Caki2 (cell line): ENCODE data around the gene CFAP77. TPM values are rescaled to one million over a fixed set of nuclear protein-coding genes. Genes with fewer than 3 reads are reported as not detected.

Source experiments
- DNase-seq: peaks from one replicate; pipeline ENCODE4 v3.0.0-alpha.2; 2015; ENCODE audit warnings: low read depth
- in situ Hi-C: cut with HindIII; loops from 2 replicates; pipeline ENCODE4 v1.10.0; 2016; ENCODE audit warnings: low sequenced_read_pairs, low pct_unique_long_range_greater_than_20kb, mixed read lengths
- total RNA-seq: library from RNA; depleted of rRNA; stranded (reverse); fragments of >200 nt; shearing (Covaris generic); gene quantifications from 2 replicates; pipeline ENCODE4 v1.2.3, GENCODE V29; 2014; ENCODE audit warnings: low replicate concordance; rRNA removed

CFAP77 gene
- total RNA-seq, 1 experiment from 2014 or later: not detected

DNA sequence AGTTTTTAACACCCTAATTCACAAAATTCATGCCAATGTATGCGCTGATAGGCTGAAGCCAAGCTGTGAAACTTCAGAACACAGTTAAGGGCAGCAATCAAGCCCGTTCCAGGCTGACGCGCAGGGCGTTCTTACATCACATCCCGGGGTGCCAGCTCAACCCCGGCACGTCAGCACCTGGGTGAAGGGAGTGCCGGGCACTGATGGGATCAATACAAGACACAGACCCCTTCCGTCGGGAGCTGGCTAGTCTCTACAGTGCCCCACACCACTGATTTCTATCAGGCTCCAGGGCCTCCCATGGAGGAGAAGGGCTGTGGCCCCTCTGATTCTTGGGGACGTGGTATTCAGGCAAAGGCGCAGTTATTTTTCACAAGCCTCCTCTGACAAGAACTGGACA lies 184.4 kb downstream of the CFAP77 start:
- DNase-seq: no peak
- in situ Hi-C loops: no loop called here

DNA sequence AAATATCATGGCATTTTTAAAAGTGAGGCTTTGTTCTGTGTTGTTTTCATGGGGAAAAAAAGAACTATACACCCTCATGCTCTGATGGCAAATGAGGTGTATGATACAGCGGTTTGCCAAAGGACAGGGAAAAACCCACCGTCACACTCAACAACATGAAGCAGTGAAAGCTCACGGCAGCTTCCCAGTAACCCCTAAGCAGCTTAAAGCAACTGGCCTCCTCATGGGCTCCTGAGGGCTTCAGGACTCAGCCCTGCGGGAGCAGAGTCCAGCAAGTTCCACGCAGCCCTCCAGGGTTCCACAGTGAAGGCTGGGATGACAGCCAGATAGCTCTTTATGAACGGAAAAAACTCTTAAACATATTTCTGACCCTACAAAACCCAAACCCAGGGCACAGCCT lies 185.3 kb downstream of the CFAP77 start:
- in situ Hi-C loops: no loop called here
- DNase-seq: no peak

DNA sequence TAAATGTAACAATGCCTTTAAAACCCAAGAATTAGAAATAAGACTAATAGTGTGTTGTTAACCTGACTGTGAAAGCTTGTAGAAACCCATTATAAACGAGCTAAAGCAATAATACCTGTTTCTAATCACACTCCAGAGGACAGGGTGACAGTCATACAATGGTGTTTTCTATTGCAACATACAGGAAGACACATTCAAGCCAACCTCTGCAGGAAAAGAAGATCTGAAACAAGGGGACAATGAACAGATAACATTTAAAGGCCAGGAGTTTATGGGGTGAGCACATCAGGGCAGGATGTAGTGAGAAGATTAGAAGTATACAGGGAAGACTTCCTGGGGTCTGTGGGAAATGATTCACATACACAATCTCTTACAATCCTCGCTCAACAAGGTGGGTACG lies 186.2 kb downstream of the CFAP77 start:
- DNase-seq: no peak
- in situ Hi-C loops: no loop called here

DNA sequence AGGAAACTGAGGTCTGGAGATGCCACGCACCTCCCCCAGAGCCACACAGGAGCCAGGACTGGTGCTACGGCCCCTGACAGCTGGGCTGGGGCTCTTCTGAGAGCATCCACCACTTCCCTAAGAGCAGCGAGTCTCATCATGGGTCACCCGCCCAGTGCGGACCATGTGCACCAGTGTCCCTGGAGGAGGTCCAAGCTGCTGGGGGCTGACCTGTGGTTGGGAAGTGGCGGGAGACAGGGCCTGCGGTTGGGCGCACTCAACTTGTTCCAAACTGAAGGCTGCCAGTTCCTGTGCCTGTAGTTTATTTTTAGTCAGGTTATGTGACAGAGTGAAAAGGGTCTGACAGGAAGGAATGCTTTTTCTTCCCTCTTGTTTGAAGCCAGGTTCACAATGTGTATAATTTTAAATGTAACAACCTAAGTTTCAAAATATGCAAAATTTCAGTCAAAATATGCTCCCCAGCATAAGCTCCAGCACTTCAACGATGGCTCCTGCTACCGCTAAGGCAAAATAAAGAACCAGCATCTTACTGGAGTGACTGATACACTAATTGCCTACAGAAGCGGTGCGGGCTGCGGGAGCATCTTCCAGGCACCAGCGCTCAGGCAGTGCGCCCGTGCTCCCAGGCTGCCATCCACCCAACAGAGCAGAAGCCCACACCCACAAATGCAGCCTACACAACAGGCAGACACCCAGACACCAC lies 187.2 kb downstream of the CFAP77 start:
- in situ Hi-C loops: no loop called here
- DNase-seq: no peak

DNA sequence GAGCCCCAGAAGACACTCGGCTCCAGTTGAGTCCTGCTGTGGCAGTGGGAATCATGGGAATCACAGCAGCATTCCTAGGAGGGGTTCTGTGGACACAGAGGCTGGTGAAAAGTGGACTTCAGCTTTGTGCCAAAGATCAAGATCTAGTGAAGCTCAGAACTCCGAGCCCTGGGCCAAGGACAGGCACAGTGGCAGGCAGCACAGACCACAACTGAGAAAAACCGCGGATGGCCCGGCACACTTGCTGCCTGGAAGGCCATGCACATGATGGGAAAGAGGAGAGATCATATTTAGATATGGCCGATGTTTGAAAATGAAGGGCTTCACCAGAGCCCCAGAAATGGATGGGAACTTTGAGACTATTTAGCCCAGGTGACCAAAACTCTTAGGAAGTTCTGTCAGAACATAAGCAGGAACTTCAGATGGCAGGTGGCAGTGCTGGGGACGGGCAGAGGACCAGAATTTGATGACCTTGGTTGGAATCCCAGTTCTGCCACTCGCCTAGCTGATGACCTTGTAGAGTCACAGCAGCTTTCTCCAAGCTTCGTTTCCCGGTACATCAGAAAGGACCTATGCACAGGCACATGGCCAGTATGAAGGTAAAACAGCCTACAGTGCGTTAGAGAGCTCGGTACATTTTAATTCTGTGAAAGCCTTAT lies 190.4 kb downstream of the CFAP77 start:
- DNase-seq: no peak
- in situ Hi-C loops: no loop called here

DNA sequence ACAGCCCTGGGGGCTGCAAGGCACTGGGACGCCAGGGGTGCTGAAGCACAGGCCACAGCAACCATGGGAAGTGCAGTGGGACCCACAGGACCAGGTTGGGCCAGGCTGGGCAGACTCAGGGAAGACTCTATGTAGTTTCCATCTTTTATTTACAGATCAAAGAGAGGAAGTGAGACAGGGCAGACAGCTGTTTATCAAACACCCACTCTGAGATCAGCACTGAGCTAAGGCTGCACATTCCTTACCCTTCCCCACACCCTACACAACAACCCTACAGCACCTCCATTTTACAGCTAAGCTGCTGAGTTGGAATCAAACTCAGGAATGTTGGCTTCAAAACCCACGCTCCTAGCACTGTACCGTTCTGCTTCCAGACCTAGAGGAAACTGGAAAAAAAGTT lies 192.2 kb downstream of the CFAP77 start:
- in situ Hi-C loops: no loop called here
- no peak for DNase-seq

DNA sequence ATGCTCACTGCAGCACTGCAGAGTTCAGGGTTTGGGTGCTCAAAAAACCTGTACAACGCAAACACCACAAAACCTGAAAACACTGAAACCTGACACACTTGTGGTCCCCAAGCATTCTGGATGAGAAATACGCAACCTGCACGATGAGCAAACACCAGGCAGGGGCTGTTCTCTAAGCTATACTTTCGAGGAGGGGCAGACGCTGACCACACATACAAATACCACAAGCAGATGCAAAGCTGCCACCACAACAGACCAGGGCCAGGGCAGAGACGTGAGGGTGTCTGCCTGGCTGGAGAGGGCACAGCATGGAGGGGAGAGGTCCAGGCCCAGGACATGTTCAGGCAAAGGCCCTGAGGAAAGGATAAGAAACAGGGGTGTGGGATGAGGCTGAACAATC lies 195.4 kb downstream of the CFAP77 start:
- in situ Hi-C loops: no loop called here
- no peak for DNase-seq

DNA sequence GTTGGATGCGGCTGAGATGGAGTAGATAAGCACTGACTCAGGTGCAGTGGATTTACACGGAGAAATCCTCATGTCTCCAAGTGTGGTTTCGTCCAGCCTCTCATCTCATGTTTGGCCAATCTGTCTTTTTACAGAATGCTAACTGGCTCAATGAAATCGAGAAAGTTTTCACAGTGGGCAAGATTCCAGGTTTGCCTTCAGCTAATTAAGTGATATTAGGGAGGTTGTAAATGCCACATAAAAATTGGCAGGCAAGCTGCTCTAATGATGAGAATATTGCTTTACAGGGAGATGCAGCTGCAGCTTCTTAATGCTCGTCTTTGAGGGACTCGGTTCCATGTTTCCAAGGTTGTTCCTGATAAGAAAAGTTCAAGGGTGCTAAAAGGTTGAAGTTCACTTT lies 196.1 kb downstream of the CFAP77 start:
- in situ Hi-C loops: no loop called here
- DNase-seq: no peak

DNA sequence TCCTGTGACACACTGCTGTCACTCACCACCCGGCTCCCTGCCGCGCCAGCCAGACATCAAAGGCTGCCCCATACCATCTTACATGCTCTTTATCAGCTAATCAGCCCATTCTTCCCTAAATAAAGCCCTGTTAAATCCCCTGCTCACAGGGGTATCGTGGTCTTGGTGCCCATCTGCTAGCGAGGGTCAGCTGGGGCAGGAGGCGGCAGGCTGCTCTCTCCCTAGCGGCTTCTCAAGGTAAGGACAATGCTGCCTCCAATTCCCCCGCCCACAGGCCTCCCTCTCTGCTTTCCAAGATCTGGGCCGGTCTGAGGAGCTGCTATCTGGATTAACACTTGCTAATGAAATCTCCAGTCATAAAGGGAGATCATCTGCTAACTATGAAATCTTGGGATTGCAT lies 199.2 kb downstream of the CFAP77 start:
- no peak for DNase-seq
- in situ Hi-C loops: no loop called here

DNA sequence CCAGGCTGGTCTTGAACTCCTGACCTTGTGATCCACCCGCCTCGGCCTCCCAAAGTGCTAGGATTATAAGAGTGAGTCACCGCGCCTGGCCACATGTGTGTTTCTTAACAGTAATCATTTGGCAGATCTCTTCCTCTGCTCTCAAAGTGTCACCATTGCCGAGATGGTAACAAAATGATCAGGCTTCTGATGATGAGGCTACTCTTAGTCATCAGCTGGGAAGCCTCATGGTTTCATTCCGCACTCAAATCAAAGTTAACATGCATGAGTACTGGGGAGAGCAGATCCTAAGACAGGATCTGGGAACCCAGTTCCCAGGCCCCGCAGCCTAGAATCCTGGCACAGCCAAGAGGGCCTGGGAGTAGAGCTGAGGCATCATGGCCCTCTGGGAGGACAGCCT lies 199.8 kb downstream of the CFAP77 start:
- in situ Hi-C loops: no loop called here
- DNase-seq: no peak

DNA sequence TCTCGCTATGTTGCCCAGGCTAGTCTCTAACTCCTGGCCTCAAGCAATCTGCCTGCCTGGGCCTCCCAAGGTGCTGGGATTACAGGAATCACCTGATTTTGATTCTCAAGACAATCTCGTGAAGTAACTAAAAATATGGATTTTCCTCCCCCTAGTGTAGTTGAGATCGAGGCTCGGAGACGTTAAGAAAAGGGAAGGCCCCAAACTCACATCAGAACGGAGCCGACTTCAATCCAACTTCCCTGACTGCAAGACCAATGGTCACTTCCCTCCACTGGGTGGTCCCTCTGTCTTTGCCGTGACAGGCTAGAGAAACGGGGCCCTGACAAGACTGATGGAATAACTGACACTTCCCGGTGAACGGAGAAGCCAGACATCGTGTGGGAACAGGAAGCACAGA lies 200.7 kb downstream of the CFAP77 start:
- in situ Hi-C loops: no loop called here
- DNase-seq: no peak

DNA sequence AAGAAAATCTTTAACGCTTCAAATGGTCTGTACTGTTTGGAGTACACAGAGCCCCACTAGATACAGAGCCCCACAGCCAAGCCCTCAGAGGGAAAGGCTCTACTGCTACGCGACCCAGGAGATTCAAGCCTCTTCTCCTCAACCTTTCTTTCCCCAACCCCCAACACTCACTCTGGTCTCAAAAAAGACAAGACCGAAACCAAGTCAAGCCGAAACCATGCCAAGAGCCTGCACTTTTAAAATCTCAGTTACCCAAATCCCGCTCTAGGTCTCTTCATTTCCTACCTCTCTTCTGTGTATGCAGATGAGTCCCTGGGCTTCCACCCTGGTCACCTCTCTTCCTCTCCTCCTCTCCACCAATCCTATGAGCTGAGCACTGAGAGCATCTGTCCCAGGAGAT lies 204.3 kb downstream of the CFAP77 start:
- DNase-seq: no peak
- in situ Hi-C loops: no loop called here

DNA sequence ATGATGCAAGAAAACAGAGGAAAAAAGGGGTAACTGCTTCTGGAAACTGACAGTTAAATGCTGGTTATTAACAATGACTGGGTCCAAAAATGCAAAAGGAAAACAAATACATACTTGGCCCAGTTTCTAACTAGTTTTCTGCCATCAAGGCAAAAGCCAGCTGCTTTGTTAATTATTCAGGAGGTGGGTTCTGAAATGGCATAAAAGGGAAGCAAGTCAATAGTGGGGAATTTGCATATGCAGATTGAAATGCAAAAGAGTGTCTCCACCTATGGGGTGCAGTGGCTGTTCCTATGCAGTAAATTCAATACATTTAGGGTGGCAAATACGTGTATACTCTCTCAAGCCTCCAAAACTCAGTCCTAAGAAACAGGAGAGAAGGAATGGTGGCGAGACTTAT lies 205.8 kb downstream of the CFAP77 start:
- in situ Hi-C loops: no loop called here
- DNase-seq: no peak

DNA sequence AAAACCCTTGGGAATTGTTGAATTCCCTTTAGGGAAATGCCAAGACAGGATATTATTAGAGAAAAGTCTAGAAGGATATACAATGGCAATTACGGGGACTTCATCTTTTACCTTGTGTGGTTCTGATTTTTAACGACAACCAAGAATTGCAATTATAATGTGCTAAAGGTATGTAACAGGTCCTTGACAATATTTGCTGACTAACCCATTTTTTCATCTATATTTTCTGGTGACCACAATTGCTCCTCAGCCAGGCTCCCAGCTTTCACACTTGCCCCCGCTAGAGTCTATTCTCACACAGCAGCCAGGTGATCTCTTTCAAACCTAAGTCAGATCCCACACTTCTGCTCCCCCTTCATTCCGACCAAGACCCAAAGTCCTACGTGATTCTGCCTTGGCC lies 206.7 kb downstream of the CFAP77 start:
- no peak for DNase-seq
- in situ Hi-C loops: no loop called here

DNA sequence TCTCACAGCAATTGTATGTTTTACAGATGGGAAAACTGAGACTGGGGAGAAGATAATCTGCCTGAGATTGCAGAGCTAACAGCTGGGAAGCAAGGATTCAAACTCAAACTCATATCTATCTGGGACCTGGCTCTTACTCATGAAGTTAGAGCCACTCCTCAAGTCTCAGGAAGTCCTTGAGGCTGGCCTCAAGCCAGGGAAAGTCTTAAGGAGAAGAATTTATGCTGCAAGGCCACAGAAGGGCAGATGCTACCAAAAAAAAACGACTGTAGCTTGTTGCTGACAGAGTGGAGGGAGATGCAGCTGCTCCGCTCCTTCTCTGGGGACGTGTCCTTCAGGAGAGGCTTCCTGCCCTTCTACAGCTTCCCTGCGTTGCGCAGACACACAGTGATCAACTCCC lies 212.1 kb downstream of the CFAP77 start:
- DNase-seq: no peak

More for the DNA sequence above, 212.1 kb downstream of the CFAP77 start:
- in situ Hi-C loops: no loop called here

Other genes starting within 250 kb of the CFAP77 start
- 5.1 and 31.1 TPM in 2 replicates for gene NTNG2, start 248.2 kb upstream of the CFAP77 start, total RNA-seq
- gene SETX, start 55.2 kb upstream of the CFAP77 start, total RNA-seq: 8.5 and 10.8 TPM in 2 replicates
- gene TTF1, start 3.4 kb upstream of the CFAP77 start, total RNA-seq: 8.5 and 15.1 TPM in 2 replicates
- not detected in 2 replicates for gene BARHL1, start 172.4 kb downstream of the CFAP77 start, total RNA-seq